22Rv1 (cell line): ENCODE measurements around the gene CFAP92.

Experiments
- H3K27ac ChIP-seq: fragments of 450-650 bp; 2 replicates; pipeline ENCODE4 v1.5.1; 2017
- CTCF ChIP-seq: fragments of 450-650 bp; IDR thresholded peaks from 2 replicates; pipeline ENCODE4 v1.5.1; 2017; ENCODE audit warnings: mild to moderate bottlenecking
- ZFX ChIP-seq: fragments of 450-650 bp; IDR thresholded peaks from 2 replicates; pipeline ENCODE4 v1.6.1; 2017; ENCODE audit warnings: antibody characterized with exemption, borderline replicate concordance

Gene CFAP92

GRCh38 chr3:128994173-128994512 lies 267 bp upstream of the CFAP92 start:
- TF ChIP-seq ZFX (no peak), CTCF (no peak)
- no peak overlapping the region for H3K27ac ChIP-seq

- H3K27ac ChIP-seq: no peak overlapping the region
- TF ChIP-seq ZFX (no peak), CTCF (no peak)
Observed at GRCh38 chr3:128992926-128993460, 883 bp downstream of the CFAP92 start.

GRCh38 chr3:128991355-128991895 lies 2.5 kb downstream of the CFAP92 start:
- TF ChIP-seq CTCF: no peak
- TF ChIP-seq ZFX: no peak
- no peak overlapping the region for H3K27ac ChIP-seq

- TF ChIP-seq CTCF (no peak), ZFX (no peak)
- no peak overlapping the region for H3K27ac ChIP-seq
Observed at GRCh38 chr3:128988286-128988685, 5.6 kb downstream of the CFAP92 start.

- TF ChIP-seq CTCF (no peak), ZFX (no peak)
- H3K27ac ChIP-seq: no peak overlapping the region
Observed at GRCh38 chr3:128987302-128988100, 6.4 kb downstream of the CFAP92 start.

GRCh38 chr3:128984596-128984995 lies 9.3 kb downstream of the CFAP92 start:
- H3K27ac ChIP-seq: no peak overlapping the region
- no peak for TF ChIP-seq CTCF
- no peak for TF ChIP-seq ZFX
